Measurements from ENCODE around the gene TBRG4.

TBRG4 gene

GRCh38 chr7:45073031-45073785, 38.3 kb downstream of the TBRG4 start:
- no peak for DNase-seq

GRCh38 chr7:45072131-45073030, 39.1 kb downstream of the TBRG4 start:
- peak in 1 of 2 donors; percentile 22 for DNase-seq

DNA sequence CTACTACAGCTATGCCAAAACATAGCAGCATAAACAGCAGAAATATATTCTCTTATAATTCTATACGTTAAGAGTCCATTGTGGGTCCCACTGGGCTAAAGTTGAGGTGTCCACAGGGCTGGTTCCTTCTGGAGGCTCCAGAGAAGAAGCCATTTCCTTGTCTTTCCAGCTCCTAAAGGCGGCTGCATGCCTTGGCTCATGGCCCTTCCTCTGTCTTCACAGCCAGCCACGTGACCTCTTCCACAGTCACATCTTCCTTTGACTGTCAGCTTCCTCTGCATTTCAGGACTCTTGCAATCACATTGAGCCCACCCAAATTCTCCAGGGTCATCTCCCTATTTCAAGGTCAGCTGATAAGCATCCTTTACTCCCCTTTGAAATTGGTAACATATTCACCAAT, 40.0 kb downstream of the TBRG4 start:
- no peak for DNase-seq

- no peak for DNase-seq
Measured at GRCh38 chr7:45070254-45070642, 41.2 kb downstream of the TBRG4 start.

- DNase-seq: no peak
Measured at GRCh38 chr7:45069444-45070253, 41.8 kb downstream of the TBRG4 start.

GRCh38 chr7:45068236-45069023, 43.1 kb downstream of the TBRG4 start:
- DNase-seq: no peak

DNA sequence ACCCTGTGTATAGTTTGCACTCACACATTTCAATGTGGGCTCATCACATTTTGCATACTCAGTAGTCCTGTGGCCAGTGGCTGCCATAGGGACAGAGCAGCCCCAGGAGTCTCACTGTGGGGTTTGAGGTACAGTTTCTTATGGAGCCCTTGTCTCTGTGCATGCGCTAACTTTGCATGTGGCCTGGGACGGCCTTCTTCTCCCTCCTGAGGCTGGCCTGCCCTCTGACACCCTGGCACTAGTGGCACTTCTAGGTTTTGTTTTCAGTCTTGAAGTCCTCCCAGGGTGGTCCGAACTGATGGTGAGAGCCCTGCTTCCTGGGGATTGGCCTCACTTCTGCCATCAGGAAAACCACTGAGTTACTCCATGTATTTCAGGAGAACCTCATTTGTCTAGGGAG, 43.9 kb downstream of the TBRG4 start:
- DNase-seq: no peak

- no peak for DNase-seq
Measured at GRCh38 chr7:45066409-45066808, 45.1 kb downstream of the TBRG4 start.

- DNase-seq: no peak
Measured at GRCh38 chr7:45065031-45065995, 46.2 kb downstream of the TBRG4 start.

- DNase-seq: no peak
Measured at GRCh38 chr7:45064047-45064725, 47.3 kb downstream of the TBRG4 start.

DNA sequence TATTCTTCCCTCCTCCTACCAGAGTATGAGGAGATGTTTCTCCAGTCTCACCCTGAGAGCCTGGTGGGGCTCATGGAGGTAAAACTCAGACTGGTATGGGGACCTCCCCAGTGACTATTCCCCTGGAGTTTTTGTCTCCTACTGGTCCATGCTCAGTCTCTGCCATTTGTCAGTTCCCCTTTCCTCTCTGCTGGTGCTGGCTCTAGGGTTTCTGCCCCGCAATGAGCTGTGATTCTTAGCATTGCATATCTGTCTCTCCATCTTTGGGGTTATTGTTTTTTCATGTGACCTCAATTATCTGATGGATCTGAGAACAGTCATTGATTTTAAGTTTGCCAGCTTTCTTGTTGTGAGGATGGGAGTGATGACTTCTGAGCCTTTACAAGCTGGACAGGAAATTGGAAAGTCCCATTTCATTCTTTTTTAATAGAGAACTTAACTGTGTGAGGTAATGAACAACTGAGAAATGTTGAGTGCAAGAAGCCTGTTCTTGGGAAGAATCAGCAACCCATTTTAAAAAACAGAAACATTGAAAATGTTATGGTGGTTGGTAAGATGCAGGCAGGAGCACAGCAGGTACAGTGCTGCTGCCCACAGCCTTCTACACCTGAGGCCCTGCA, 49.6 kb downstream of the TBRG4 start:
- no peak for DNase-seq

DNA sequence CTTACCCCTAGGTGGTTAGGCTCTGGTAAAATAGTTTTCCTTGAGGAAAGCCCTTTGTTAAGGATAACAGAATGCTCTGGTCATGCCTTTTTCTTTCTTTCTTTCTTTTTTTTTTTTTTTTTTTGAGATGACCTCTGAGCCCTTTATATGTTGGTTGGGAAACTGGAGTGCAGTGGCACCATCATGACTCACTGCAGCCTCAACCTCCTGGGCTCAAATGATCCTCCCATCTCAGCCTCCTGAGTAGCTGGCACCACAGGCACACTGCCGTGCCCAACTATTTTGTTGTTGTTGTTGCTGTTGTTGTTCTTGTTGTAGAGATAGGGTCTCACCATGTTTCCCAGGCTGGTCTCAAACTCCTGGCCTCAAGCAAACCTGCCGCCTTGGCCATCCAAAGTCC, 50.1 kb downstream of the TBRG4 start:
- DNase-seq: no peak

GRCh38 chr7:45060295-45060694, 51.2 kb downstream of the TBRG4 start:
- DNase-seq: no peak

- DNase-seq: no peak
Measured at GRCh38 chr7:45057878-45058277, 53.6 kb downstream of the TBRG4 start.

- DNase-seq: no peak
Measured at GRCh38 chr7:45055594-45056219, 55.8 kb downstream of the TBRG4 start.

- DNase-seq: no peak
Measured at GRCh38 chr7:45055016-45055415, 56.5 kb downstream of the TBRG4 start.

- DNase-seq: no peak
Measured at GRCh38 chr7:45054442-45054841, 57.1 kb downstream of the TBRG4 start.

- no peak for DNase-seq
Measured at GRCh38 chr7:45053941-45054340, 57.6 kb downstream of the TBRG4 start.

DNA sequence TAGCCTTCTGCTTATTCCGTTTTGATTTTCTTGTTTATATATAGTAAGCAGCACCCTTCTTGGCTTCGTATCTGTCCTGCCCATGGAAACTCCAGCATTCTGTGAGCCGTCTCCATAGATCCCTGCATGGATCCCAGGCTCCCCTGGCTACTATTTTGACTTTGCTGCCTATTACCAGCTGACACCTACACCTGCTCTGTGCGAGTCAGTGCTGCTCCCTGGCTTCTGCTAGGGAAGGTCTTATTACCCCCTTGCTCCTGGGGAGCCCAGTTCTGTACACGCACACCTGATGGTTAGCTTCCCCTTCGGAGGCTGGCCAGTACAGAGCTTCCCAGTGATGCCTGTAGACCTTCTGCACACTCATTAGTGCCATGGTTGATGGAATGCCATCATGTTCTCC, 58.1 kb downstream of the TBRG4 start:
- no peak for DNase-seq

DNA sequence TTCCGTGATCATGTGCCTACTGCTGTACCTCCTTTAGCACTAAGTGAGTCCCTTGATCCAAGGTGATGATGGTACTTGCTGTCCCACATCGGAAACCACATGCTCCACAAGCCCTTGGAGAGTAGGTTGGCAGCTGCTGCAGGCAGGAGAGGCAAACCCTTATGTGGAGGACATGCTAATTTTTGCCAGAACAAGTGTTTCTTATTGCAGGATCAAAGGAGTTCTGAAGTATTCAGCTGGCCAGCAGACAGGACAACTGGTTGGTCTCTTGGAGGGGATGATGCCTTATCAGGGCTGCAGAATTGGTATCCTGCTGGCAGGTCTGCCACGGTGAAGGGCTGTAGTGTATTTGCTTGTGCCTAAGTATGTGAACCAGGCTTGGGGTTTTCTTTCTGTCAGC, 59.5 kb downstream of the TBRG4 start:
- no peak for DNase-seq
